AML-193 (cell line): Measurements from ENCODE around the gene ZNF337.
"Not testable (repeated sequence)": the region's sequence is repeated elsewhere in the genome, so short reads cannot be mapped to it uniquely, and the experiment has no call there.

ENCODE experiments used
- DNase-seq, 2 experiments: peaks; one replicate each; lab custom pipeline; 2025; lab: John Stamatoyannopoulos, UW

The ZNF337 gene

GRCh38 chr20:25695532-25696370 lies 902 bp downstream of the ZNF337 start:
- DNase-seq, result no peak

DNA sequence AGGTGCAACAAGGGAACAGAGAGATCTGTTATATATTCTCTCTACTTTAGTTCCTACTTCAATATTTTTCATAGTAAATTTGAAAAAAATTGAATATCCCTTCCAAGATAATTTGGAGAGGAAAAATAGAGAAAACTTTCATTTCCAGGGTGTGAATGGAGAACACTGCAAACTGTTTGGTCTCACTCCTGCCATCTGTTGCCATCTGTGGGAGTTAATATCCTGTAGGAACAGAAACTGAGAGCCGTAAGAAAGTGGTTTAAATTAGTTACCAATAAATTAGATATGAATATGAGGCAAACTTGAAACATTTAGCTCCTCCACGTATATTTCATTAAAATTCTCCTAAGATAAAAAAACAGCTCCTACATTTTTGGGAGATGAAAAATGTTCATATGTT lies 4.2 kb downstream of the ZNF337 start:
- no peak for DNase-seq

GRCh38 chr20:25690427-25690826 lies 6.2 kb downstream of the ZNF337 start:
- DNase-seq, result no peak

DNA sequence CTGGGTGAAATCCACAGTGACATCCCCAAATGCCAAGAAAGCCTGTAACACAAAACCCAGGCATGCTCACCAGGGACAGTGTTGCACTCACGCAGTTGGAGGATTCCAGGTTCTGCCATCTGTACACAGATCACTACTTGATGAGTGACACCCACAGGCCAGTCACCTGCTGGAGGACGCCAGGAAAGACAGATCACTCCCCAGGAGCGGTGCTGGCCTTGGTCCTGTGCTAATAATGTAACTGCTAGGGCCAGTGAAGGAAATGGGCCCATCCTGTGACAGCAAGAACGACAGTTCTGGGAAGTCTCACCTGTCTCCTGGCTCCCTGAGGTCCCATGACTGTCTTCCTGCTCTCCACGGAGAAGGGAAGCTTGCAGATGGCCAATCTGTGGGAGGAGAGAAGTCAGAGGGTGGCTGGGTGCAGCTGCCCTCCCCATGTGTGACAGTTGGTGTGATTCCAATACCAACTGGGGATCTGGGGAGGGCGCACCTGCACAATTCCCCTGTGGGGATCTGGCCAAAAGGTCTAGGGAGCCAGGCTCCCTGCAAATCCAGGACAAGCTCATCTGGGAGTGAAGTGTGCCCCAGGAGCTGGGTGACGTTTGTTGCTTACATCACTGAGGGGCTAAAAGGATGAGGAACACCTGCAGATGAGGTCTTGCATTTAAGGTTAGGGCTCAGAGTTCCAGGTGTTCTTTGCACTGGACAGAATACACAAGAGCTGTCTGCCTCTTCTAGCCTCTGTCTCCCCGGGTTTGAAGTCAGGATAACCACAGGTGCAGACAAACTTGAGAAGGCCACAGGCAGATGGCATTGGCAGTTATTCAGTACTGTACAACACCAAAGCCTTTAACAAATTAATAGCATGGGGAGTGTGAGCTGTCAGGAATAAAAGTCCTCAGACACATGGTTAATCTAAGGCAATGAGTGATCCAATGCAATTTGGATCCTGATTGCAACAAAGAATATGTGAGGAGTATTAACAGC lies 10.3 kb downstream of the ZNF337 start:
- DNase-seq, result no peak

- DNase-seq, result no peak
Observed at GRCh38 chr20:25685276-25686080, 11.2 kb downstream of the ZNF337 start.

- DNase-seq, result not testable (repeated sequence)
Observed at GRCh38 chr20:25683826-25684225, 12.8 kb downstream of the ZNF337 start.

- DNase-seq, result no peak
Observed at GRCh38 chr20:25683050-25683449, 13.6 kb downstream of the ZNF337 start.

GRCh38 chr20:25676164-25676809 lies 20.4 kb downstream of the ZNF337 start:
- no peak for DNase-seq

- DNase-seq, result no peak
Observed at GRCh38 chr20:25675161-25675560, 21.5 kb downstream of the ZNF337 start.

DNA sequence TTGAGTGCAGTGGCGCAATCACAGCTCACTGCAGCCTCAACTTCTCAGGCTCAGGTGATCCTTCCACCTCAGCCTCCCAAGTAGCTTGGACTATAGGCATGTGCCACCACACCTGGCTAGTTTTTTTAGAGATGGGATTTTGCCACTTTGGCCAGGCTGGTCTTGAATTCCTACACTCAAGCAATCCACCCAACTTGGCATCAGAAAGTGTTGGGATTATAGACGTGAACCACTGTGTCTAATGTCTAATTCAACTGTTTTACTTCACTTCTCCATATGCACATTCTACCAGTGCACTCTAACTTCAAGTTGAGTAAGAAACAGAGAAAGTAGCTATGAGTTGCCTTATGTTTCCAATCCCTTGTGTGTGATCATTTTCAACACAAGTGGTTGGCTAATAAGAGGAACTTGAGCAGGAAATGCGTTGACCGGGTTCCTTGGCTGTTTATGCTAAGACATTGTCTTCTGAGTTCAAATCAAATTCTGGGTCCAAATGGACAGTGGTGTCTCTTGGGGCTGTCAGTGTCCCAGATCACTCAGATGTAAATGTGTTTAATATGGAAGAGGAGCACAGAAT lies 23.9 kb downstream of the ZNF337 start:
- DNase-seq, result peak; percentile 9 to 27

DNA sequence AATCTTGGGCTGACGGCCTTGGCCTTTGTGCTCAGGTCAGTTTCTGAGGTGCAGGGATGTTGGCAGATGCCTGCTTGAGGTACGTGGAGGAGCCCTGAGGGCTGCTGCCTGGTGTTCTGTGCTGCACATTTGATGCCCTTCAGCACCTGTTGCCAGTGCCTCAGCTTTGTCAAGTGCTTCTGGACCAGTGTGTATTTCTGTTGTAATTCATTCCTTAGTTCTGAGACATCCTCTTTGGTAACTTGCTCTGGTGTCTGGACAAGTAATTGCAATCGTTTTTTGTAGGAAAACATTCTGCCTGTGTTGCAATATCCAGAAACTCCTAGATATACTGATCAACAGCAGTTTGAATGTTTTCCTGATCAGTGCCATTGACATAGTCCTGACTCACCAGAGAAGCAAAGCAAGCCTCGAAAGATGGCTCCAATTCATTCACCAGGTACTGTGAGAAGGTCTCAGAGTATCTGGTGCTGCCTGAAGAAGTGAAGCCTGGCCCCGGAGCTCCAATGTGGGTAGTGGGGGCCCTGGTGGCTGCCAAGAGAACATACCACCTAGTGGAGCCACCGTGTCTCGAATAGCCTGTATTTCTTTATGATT lies 26.7 kb downstream of the ZNF337 start:
- DNase-seq, result no peak

- no peak for DNase-seq
Observed at GRCh38 chr20:25668446-25668845, 28.2 kb downstream of the ZNF337 start.

- DNase-seq, result no peak
Observed at GRCh38 chr20:25659999-25660398, 36.7 kb downstream of the ZNF337 start.

GRCh38 chr20:25654487-25654886 lies 42.2 kb downstream of the ZNF337 start:
- DNase-seq, result no peak

DNA sequence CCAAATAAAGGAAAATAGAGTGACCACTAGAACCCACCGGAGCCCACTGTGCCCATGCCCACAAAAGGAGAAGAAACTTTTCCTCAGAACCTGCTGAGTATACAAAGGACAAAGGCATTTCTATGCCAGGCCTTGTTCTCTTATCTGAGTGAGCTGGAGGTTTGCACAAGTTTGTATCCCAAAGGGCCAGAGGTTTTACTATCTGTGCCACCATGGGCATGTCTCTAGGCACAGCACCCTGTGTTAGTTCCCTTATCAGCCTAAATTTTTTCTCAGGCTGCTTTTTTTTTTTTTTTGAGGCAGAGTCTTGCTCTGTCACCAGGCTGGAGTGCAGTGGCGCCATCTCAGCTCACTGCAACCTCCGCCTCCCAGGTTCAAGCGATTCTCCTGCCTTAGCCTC lies 43.8 kb downstream of the ZNF337 start:
- not testable (repeated sequence) for DNase-seq

- no peak for DNase-seq
Observed at GRCh38 chr20:25644814-25645213, 51.8 kb downstream of the ZNF337 start.

DNA sequence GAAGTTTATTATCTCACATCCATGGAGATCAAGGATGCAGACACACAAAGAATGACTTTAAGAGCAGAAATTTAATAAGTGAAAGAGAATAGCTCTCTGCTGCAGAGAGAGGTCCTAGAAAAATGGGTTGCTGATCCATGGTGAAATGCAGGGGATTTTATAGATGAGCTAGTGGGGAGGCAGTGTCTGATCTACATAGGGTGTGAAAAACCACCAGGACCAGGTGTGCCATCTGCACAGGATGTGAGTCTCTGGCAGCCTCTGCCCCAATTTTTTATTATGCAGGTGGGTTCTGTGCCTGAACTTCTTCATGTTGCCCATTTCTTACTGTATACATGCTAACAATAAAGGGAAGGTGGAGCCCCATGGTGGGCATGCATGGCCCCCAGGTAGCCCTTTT lies 52.9 kb downstream of the ZNF337 start:
- no peak for DNase-seq

GRCh38 chr20:25637247-25637646 lies 59.4 kb downstream of the ZNF337 start:
- no peak for DNase-seq

DNA sequence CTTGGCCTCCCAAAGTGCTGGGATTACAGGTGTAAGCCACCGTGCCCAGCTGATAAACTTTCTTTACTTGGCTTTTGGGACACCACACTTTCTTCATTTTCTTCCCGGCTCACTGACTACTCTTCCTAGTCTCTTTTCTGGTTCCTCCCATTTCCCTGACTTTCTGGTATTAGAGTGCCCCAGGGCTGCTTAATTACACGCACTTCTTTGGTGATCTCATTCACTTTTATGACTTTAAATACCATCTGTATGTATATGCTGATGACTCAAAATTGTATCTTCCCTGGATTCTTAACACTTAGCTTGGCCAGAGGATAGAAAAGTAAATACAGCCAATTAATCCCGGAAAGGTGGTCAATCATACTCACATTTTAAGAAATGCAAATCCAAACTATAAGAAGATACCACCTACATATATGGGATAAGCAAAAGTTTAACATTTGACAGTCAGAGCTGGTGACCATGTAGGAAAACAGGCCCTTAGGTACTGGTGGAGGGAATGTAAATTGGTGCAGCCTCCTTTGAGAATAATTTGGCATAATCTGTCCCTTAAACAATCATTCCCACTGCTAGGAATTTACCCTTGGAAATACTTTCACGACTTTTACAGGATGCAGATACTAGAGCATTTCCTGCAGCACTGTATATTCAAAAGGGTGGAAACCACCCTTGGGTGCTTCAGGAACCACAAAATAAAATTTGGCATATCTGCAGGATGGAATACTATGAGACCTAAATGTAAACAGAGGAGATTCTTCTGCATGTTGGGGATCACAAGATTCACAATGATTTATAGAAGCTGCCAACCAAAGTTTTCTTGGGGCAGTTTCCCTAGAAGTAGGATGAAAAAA lies 63.5 kb downstream of the ZNF337 start:
- DNase-seq, result no peak

GRCh38 chr20:25630615-25631014 lies 66.0 kb downstream of the ZNF337 start:
- not testable (repeated sequence) for DNase-seq
